GM18951 (cell line): ENCODE measurements around the gene CLDN22.

Source experiments
- POLR2A ChIP-seq: IDR thresholded peaks from 4 replicates; pipeline ENCODE4 v1.6.1; 2011; ENCODE audit warnings: mild to moderate bottlenecking; ENCODE audit not compliant: insufficient read length, insufficient read depth; ENCODE audit errors: extremely low read depth
- in situ Hi-C: fragments of 300-500 bp; cut with MboI; formaldehyde crosslinking; loops from one replicate; pipeline ENCODE4 v1.12.0; 2022; ENCODE audit warnings: low sequenced_read_pairs, mixed read lengths, inconsistent platforms; ENCODE audit not compliant: unreplicated experiment

Gene CLDN22

DNA sequence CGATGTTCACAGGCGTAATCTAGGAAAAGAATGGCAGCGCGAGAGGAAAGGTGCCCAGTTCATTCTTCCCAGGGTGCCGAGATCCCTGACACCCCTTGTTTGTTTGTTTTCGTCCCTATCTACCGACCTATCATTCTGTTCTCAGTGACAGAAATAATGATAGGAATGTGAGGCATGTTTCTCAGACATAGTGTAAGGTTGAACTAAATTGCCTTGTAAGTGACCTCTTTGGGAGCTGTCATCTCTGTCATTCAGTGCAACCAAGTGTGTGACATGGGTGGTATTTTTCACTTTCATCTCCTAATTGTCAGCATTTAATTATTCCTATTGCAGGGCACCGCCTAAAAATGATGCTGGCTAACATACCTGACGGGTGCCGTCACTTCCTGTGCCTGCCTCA is 24.4 kb downstream of the CLDN22 start:
- TF ChIP-seq POLR2A = no peak

DNA sequence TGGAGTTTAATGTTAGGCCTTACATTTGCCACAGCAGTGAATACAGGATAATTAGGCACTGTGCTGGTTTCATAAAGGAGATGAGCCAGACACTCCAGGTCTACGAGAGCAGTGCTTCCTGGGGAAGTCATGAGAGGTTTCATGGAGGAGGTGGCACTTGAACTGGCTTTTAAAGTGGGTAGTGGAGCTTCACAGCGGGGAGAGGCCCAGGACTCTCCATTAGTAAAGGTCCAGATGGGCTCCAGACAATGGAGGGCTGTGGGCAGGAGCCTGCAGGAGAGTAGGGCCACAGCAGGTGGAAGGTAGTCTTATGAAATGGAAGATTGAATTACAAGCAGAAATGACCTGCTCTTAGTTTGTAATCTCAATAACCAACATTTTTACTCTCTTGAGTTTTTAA is 29.0 kb downstream of the CLDN22 start:
- no peak for TF ChIP-seq POLR2A
- in situ Hi-C loops = no loop called here

More for the DNA sequence above, 24.4 kb downstream of the CLDN22 start:
- in situ Hi-C loops = no loop called here

DNA sequence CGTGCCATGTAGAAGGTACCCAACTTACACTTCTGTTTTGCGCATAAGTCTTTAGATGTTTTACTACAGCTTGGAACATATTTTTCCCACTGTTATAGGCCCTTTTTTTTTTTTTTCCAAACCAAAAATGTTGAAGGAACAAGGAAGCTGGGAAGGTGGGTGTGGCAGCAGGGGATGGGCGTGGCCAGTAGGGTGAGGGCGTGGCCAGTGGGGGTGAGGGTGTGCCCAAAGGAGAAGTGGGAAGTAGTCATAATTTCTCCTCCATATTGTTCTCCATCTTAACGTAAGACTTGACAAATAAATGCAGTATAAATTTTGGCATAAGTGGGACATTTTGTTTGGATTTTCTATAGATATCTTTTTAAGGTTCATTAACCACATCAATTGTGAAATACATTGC is 30.4 kb downstream of the CLDN22 start:
- TF ChIP-seq POLR2A = no peak
- in situ Hi-C loops = no loop called here

DNA sequence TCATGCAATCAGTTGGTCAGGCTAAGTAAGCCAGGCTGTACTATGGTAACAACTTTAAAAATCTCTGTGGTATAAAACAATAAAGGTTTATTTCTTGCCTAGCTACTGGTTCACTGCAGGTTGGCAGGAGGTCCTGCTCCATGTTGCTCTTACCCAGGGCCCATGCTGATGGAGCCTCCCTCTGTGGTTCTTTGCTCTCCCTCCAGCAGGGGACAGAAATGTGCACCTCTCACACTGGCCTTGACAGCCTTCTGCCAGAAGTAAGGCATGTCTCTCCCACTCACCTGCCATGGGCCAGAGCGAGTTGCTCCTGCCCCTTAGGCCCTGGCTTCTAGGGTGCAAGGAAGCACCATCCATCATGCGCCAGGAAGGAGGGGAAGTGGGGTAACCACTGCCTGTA is 31.1 kb downstream of the CLDN22 start:
- TF ChIP-seq POLR2A = no peak
- in situ Hi-C loops = no loop called here

DNA sequence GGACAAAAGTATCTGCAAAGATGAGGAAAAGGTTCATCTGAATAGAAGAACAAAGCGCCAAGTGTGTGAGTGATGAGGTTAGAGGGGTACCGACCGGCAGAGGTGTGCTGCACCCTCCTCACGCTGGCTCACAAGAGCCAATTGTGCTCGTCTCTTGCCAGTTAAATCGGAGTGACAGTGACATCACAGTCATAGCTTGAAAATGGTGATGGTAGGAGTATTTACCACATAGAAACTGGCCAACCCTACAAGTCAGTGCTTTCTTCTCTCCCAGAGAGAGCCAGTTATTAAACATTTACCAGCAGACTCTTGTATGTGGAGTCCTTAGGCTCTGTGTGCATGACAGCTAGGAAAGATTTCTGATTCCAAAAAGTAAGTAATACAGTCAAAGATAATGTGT is 32.4 kb downstream of the CLDN22 start:
- in situ Hi-C loops = no loop called here
- peak; percentile 46 for TF ChIP-seq POLR2A

DNA sequence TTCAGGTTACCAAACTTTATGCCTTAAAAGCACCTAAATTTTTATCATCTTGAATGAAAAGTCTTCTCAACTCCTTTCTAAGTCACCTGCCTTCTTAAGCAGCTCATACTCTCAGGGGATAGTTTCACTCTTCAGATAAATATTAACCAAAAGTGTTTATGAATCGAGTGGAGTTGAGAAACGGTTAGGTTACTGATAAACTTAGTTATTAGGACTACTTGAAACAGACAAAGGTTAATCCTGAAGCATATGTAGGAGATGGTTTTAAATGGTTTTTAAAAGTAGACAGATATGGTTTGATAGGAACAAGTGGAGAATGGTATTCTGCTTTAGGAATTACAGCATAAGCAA is 32.8 kb downstream of the CLDN22 start:
- in situ Hi-C loops = no loop called here
- no peak for TF ChIP-seq POLR2A

DNA sequence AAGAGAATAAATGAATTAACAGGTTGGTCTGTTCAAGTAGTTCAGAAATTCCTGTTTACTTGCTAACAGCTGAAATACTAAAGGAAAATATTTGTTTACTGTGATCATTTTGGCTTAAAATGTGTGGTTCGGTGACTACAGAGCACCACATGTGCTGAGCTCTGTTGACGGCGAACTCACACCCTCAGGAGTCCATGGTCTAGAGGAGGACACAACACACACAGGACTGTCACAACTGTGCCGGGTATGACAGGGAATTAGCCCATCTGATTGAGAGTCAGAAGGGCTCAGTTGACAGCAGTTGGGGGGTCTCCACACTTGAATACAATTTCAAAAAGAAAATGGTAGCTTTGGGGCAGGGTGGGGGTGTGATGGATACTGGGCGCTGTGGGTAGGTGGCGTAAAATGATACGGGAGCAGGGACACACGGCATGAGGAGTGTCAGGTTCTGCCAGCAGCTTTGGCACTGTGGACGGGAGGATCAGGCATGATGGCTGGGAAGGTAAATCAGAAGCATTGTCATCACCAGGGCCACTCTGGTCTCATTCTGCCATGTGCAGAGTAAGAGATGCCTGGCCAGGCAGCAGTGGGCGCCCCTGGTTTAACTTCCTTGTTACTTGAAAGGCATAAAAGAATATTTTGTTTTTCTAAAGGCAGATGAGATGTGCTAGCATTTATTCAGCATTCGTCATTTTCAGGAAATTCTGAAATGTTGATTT is 33.3 kb downstream of the CLDN22 start:
- in situ Hi-C loops = no loop called here
- no peak for TF ChIP-seq POLR2A

DNA sequence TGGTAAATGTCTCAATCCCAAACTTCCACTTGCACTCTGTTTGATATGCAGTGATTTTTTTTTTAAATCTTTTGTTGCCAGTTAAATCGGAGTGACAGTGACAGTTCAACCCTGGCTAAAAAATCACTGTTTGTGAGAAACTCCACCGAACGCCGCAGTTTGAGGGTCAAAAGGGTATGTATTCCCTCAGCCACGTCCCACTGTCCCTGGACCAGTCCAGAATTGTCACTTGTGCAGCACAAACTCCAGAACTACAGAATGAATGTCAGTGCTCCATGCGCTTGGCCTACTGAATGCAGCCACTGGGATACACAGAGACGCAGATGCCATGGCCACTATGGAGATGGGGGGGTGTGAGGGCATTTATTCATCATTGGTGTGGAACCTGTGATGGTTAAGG is 34.2 kb downstream of the CLDN22 start:
- in situ Hi-C loops = no loop called here
- TF ChIP-seq POLR2A = no peak

DNA sequence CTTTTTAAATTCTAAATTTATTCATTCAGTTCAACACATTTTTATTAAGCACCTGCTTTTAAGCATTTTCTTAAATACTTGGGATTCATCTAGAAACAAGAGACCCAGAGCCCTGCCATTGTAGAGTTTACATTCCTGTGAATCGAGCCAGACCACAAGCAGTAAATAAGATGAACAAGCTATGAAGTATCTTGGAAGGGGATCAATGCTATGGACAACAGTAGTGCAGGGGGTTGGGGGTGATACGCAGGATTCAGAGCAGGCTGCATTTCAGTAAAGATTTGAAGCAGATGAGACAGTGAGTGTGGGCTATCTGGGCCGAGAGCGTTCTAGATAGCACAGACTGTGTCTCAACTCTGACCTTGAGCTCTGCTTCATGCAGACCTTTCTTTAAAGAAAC is 35.1 kb downstream of the CLDN22 start:
- TF ChIP-seq POLR2A = no peak
- in situ Hi-C loops = no loop called here

DNA sequence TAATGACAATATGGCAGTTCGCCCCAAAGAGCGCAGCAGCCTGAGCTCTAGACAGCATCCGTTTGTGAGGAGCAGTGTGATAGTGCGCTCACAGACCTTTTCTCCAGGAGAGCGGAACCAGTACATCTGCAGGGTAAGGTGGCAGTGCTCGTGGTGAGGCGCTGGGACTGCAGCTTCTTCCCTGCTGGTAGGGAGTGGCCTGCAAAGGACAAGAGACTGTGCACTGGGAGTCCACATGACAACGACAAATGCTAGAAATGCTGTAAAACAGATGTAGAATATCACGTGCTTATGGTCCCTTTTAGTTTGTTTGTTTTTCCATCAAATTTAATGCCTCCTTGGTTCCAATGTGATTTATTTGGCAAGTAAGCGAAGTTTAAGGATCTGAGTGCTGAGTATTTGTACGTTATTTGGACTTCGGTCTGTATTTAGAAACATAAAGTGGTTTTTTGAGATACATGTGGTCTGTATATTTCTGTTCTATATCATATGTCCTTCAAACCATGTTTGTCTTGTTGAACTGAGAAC is 35.8 kb downstream of the CLDN22 start:
- no peak for TF ChIP-seq POLR2A
- in situ Hi-C loops = no loop called here

DNA sequence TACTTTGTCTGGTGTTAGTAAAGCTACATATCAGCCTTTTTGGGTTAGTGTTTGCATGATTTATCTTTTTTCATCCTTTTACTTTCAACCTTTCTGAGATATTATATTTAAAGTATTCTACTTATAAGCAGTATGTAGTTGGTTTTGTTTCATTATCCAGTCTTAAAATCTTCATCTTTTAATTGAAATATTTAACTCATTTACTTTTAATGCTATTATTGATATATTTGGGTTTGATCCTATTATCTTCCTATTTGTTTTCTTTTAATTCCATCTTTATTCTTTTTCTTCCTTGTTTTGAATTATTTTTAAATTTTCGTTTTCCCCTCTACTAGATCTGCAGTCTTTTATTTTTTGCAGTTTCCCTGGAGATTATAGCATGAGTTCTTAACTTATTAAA is 44.0 kb downstream of the CLDN22 start:
- in situ Hi-C loops = no loop called here

DNA sequence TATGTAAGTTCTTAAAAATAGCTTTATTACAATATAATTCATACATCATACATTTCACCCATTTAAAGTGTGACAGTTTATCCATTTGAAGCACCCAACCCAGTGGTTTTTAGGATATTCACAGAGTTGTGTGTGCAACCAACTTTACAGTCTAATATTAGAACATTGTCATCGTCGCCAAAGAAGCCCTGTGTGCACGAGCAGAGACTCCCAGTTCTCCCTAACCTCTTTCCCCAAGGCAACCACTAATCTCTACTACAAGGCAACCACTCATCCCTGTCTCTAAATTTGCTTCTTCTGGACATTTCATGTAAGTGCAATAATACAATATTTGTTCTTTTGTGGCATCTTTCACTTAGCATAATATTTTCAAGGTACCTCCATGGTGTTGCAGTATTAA is 47.7 kb downstream of the CLDN22 start:
- in situ Hi-C loops = loop anchor here (25.0 kb wide), 1 partner anchor 460 kb away; no protein-coding TSS in a partner anchor
- TF ChIP-seq POLR2A = no peak

More for the DNA sequence above, 44.0 kb downstream of the CLDN22 start:
- no peak for TF ChIP-seq POLR2A

DNA sequence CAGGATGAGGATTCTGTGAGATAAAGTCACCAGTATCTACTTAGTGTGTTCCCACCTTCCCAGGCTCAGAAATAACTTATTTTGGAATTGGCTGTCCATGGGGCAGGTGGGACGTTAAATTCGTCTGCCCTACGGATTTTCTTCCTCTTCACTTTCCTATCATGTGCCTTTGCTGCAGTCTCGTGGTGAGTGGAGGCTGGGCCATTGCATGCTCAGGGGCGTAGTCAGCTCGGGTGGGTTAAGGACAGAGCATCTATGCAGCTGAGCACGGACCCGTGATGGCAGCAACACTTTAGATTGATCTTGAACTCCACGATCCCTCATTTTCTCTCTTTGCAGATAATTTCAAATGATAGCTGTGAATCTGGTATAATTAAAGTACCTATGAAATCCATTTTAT is 51.5 kb downstream of the CLDN22 start:
- no peak for TF ChIP-seq POLR2A
- in situ Hi-C loops = loop anchor here (25.0 kb wide), 1 partner anchor 456 kb away; no protein-coding TSS in a partner anchor
